GM19238 (cell line): ENCODE data around the gene C7orf33.
"Not testable (repeated sequence)": the region's sequence is repeated elsewhere in the genome, so short reads cannot be mapped to it uniquely, and the experiment has no call there.

Experiments
- DNase-seq: peaks from one replicate; pipeline ENCODE4 v3.0.0; 2011; ENCODE audit warnings: low spot score; ENCODE audit not compliant: insufficient read length

C7orf33 gene

DNA sequence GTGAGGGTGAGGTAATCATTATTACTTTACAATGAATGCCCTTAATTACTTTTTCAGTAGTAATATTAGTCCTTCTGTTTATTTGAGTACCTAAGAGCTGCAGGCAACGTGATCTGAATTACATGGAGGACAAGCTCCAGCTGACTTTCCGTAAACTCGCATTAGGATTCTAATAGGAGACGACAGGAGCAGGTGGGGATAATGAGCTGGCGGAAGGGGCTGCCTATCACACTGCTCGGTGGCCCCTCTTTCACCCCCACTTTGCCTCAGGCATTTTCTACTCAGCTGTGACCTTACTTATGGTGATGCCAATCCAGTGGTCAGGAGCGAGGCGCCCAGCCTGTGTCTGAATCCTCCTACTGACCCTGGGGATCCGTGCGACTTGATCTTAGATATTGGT lies at the start of gene C7orf33:
Gene C7orf33 (plus strand): TSS at position 296 of the 400 bp plus-strand sequence. CDS start 160 bp downstream, outside the sequence.
- DNase-seq: no peak

- DNase-seq: no peak
Observed at GRCh38 chr7:148541891-148542504, 48.6 kb upstream of the C7orf33 start.

- no peak for DNase-seq
Observed at GRCh38 chr7:148543302-148543701, 47.3 kb upstream of the C7orf33 start.

DNA sequence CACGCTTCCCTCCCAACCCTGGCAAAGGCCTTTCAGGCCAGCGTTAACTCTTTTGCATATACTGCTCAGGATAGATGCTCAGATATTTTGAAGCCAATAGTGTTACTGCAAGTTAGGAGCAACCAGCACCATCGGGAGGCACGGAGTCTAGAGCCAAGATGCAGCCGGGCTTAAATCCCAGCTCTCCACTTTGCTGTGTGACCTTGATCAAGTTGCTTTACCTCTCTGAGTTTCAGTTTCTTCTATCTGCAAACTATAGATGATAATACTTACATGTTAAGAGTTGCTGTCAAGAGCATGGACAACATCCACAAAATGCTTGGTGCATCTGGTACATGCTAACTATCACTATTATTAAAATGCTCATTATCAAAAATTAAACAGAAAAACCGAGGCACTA lies 45.4 kb upstream of the C7orf33 start:
- DNase-seq: no peak

- no peak for DNase-seq
Observed at GRCh38 chr7:148545932-148546331, 44.6 kb upstream of the C7orf33 start.

GRCh38 chr7:148546857-148547256 lies 43.7 kb upstream of the C7orf33 start:
- DNase-seq: no peak

- no peak for DNase-seq
Observed at GRCh38 chr7:148547951-148548350, 42.6 kb upstream of the C7orf33 start.

DNA sequence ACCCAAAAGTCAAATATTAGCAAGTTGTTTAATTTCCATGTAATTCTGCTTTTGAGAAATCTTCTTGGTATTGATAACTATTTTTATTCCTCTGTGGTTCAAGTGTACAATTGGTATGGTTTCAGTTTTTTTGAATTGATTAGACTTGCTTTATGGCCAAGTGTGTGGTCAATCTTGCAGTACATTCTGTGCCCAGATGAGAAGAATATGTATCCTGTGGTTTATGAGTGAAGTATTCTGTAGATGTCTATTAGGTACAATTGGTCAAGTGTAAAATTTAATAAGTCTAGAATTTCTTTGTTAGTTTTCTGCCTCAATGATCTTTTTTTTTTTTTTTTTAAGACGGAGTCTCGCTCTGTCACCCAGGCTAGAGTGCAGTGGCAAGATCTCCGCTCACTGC lies 36.6 kb upstream of the C7orf33 start:
- DNase-seq: no peak

GRCh38 chr7:148556892-148557291 lies 33.7 kb upstream of the C7orf33 start:
- DNase-seq: no peak

GRCh38 chr7:148558914-148559313 lies 31.7 kb upstream of the C7orf33 start:
- no peak for DNase-seq

GRCh38 chr7:148561099-148561498 lies 29.5 kb upstream of the C7orf33 start:
- DNase-seq: no peak

DNA sequence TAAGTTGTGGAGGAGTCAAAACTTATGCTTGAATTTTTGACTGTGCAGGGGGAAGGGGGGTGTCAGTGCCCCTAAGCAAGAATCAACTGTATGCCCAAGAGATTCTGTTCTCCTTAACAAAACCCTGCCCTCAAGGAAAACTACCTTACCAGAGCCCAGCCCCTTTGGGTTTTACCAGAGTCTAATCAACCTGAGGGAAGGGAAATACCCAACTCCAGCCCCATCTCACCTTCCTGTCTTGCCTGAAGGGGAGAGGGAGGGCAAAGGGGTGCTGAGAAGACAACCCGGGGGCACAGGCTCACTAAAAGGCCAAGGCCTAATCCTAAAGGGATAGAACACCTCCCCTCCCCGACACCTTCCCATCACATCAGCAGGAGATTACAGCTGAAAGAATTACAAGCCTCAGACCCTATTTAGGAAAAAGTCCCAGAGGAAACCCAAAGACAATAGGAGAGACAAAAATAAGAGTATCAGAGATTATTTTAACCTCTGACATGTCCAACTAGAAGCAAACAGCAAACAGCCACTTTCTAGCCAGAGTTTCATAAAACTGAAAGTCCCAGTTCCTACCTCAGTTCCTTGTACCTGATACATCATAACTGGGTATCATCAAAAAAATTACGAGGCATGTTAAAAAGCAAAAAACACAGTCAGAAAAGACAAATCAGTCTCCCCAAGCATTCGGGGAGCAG lies 26.8 kb upstream of the C7orf33 start:
- DNase-seq: no peak

DNA sequence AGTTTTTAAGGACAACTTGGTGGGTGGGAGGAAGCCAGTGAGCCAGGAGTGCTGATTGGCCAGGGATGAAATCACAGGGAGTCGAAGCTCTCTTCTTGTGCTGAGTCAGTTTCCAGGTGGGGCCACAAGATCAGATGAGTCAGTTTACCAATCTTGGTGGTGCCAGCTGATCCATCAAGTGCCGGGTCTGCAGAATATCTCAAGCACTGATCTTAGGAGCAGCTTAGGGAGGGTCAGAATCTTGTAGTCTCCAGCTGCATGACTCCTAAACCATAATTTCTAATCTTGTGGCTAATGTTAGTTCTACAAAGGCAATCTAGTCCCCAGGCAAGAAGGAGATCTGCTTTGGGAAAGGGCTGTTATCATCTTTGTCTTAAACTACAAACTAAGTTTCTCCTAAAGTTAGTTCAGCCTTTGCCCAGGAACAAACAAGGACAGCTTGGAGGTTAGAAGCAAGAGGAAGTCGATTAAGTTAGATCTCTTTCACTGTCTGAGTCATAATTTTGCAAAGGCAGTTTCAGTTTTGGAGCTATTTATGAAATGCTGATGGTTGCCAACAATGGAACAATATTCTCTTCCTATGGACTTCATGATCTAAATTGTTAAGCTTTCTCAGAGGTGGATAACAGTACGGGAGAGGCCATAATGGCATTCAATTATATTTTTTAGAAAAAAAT lies 26.2 kb upstream of the C7orf33 start:
- DNase-seq: not testable (repeated sequence)

GRCh38 chr7:148566736-148567135 lies 23.8 kb upstream of the C7orf33 start:
- DNase-seq: no peak

- no peak for DNase-seq
Observed at GRCh38 chr7:148567524-148567923, 23.0 kb upstream of the C7orf33 start.

- DNase-seq: no peak
Observed at GRCh38 chr7:148570510-148570909, 20.1 kb upstream of the C7orf33 start.

- not testable (repeated sequence) for DNase-seq
Observed at GRCh38 chr7:148570973-148571372, 19.6 kb upstream of the C7orf33 start.

DNA sequence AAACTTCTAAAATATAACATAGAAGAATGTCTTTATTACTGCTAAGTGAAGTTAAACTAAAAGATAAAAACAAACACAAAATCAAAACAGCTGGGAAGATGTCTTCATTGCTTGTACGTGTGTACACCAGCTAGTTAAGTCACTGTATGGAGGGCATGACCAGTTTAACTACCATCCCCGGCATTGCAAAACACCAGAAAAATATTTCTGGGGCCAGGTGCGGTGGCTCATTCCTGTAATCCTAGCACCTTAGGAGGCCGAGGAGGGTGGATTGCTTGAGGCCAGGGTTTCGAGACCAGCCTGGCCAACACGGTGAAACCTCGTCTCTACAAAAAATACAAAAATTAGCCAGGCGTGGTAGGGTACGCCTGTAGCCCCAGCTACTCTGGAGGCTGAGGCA lies 19.2 kb upstream of the C7orf33 start:
- no peak for DNase-seq

GRCh38 chr7:148572067-148572522 lies 18.5 kb upstream of the C7orf33 start:
- DNase-seq: no peak

GRCh38 chr7:148573581-148573980 lies 17.0 kb upstream of the C7orf33 start:
- DNase-seq: not testable (repeated sequence)

DNA sequence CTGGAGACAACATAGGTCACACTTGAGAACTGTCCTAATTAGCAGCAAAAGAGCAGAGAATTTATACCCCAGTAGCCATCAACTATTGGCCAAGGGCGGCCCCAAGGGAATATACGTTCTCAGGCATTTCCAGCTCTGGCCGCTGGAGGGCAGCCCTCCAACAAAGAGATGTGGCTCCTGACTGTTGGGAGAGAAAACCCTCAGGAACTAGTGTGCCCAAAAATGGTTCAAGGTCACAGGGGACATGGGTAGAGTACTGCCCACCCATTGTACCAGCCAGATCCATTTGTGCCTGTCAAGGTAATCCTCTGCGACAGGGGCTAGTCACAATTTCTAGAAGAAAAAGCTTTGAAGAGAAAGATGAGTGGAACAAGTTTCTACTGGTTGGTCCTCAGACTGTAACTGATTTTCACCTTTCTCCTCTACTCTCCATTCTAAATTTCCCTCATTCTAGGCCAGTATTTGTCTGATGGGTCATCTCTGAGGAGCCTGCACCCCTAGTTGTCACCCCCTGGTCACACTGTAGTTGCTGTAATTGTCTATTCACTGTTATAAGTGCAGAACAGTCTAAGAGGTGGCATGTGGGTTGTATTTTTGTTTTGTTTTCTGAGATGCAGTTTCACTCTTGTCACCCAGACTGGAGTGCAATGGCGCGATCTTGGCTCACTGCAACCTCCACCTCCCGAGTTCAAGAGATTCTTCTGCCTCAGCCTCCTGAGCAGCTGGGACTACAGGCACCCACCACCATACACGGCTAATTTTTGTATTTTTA lies 14.7 kb upstream of the C7orf33 start:
- DNase-seq: peak; percentile 37

GRCh38 chr7:148579366-148579765 lies 11.2 kb upstream of the C7orf33 start:
- DNase-seq: no peak
